ENCODE data around the gene MCM3AP.

Gene MCM3AP

GRCh38 chr21:46285206-46285661, at the start of gene MCM3AP:
Gene MCM3AP (minus strand): TSS chr21:46285611. CDS start chr21:46285286, 325 bp downstream.
- no peak for DNase-seq (ENCODE audit: low read depth in 2 of 2)

GRCh38 chr21:46334351-46335140, 49.1 kb upstream of the MCM3AP start:
- no peak for DNase-seq (ENCODE audit: low read depth in 2 of 2)

- no peak for DNase-seq (ENCODE audit: low read depth in 2 of 2)
Measured at GRCh38 chr21:46329796-46330195, 44.4 kb upstream of the MCM3AP start.

- no peak for DNase-seq (ENCODE audit: low read depth in 2 of 2)
Measured at GRCh38 chr21:46328151-46328550, 42.7 kb upstream of the MCM3AP start.

GRCh38 chr21:46327711-46328110, 42.3 kb upstream of the MCM3AP start:
- no peak for DNase-seq (ENCODE audit: low read depth in 2 of 2)

GRCh38 chr21:46326110-46326703, 40.8 kb upstream of the MCM3AP start:
- no peak for DNase-seq (ENCODE audit: low read depth in 2 of 2)

GRCh38 chr21:46325073-46325912, 39.9 kb upstream of the MCM3AP start:
- peak in 1 of 2 donors; percentile 24 for DNase-seq (ENCODE audit: low read depth in 2 of 2)

GRCh38 chr21:46324390-46325072, 39.1 kb upstream of the MCM3AP start:
- DNase-seq (ENCODE audit: low read depth in 2 of 2): peak; percentile 66 to 83

GRCh38 chr21:46323710-46324389, 38.4 kb upstream of the MCM3AP start, which contains the start of the genes C21orf58 and PCNT:
Gene C21orf58 (minus strand): TSS chr21:46323870. CDS start chr21:46322738, 1,132 bp downstream.
Gene PCNT (plus strand): TSS chr21:46324156. CDS start chr21:46324229, 73 bp downstream.
- DNase-seq (ENCODE audit: low read depth in 2 of 2): peak; percentile 93 to 98

- DNase-seq (ENCODE audit: low read depth in 2 of 2): no peak
Measured at GRCh38 chr21:46323227-46323709, 37.9 kb upstream of the MCM3AP start.

- peak in 1 of 2 donors; percentile 6 for DNase-seq (ENCODE audit: low read depth in 2 of 2)
Measured at GRCh38 chr21:46322351-46323226, 37.2 kb upstream of the MCM3AP start.

GRCh38 chr21:46320331-46320801, 35.0 kb upstream of the MCM3AP start:
- DNase-seq (ENCODE audit: low read depth in 2 of 2): no peak

- no peak for DNase-seq (ENCODE audit: low read depth in 2 of 2)
Measured at GRCh38 chr21:46319186-46319585, 33.8 kb upstream of the MCM3AP start.

- no peak for DNase-seq (ENCODE audit: low read depth in 2 of 2)
Measured at GRCh38 chr21:46318464-46318845, 33.0 kb upstream of the MCM3AP start.

- DNase-seq (ENCODE audit: low read depth in 2 of 2): no peak
Measured at GRCh38 chr21:46317710-46318463, 32.5 kb upstream of the MCM3AP start.

GRCh38 chr21:46316708-46317324, 31.4 kb upstream of the MCM3AP start:
- DNase-seq (ENCODE audit: low read depth in 2 of 2): no peak

GRCh38 chr21:46314441-46315020, 29.1 kb upstream of the MCM3AP start:
- DNase-seq (ENCODE audit: low read depth in 2 of 2): no peak

- DNase-seq (ENCODE audit: low read depth in 2 of 2): no peak
Measured at GRCh38 chr21:46312949-46313348, 27.5 kb upstream of the MCM3AP start.

Data from stimulated activated CD8-positive, alpha-beta memory T cell treated with anti-CD3 and anti-CD28 coated beads, Interleukin-7, amount 100 ng/mL, for 4 hours (primary cell).